HepG2 (cell line): Measurements from ENCODE around the gene NPB. TPM values are rescaled to one million over a fixed set of nuclear protein-coding genes. Genes with fewer than 3 reads are reported as not detected.

Experiments
- ADNP ChIP-seq: sonication (generic); formaldehyde crosslinking; IDR thresholded peaks from 2 replicates; pipeline ENCODE4 v1.4.0; 2020; ENCODE audit warnings: missing genetic modification reagents
- AFF4 ChIP-seq: sonication (generic); formaldehyde crosslinking; IDR thresholded peaks from 2 replicates; pipeline ENCODE4 v1.4.0; 2020; ENCODE audit warnings: missing genetic modification reagents
- ATF2 ChIP-seq: sonication (generic); formaldehyde crosslinking; IDR thresholded peaks from 2 replicates; pipeline ENCODE4 v1.4.0; 2020; ENCODE audit warnings: missing genetic modification reagents
- DMAP1 ChIP-seq: IDR thresholded peaks from 2 replicates; pipeline ENCODE4 v1.6.1; 2016
- KLF9 ChIP-seq: IDR thresholded peaks from 2 replicates; pipeline ENCODE4 v1.6.1; 2016; ENCODE audit warnings: low read depth
- MEIS2 ChIP-seq: sonication (generic); formaldehyde crosslinking; IDR thresholded peaks from 2 replicates; pipeline ENCODE4 v1.9.0; 2021; ENCODE audit warnings: mild to moderate bottlenecking, missing genetic modification reagents
- MTF2 ChIP-seq: sonication (generic); formaldehyde crosslinking; IDR thresholded peaks from 2 replicates; pipeline ENCODE4 v1.5.0; 2020; ENCODE audit warnings: missing genetic modification reagents, borderline replicate concordance
- NR1H2 ChIP-seq: sonication (generic); formaldehyde crosslinking; IDR thresholded peaks from 2 replicates; pipeline ENCODE4 v1.8.1; 2022; ENCODE audit warnings: low read depth, missing genetic modification reagents, borderline replicate concordance
- PATZ1 ChIP-seq: sonication (generic); formaldehyde crosslinking; IDR thresholded peaks from 2 replicates; pipeline ENCODE4 v1.4.0; 2020; ENCODE audit warnings: missing genetic modification reagents
- PBX3 ChIP-seq: sonication (generic); formaldehyde crosslinking; IDR thresholded peaks from 2 replicates; pipeline ENCODE4 v1.8.1; 2023; ENCODE audit warnings: missing genetic modification reagents, inconsistent platforms, borderline replicate concordance
- RBM39 ChIP-seq: fragments of 200-400 bp; formaldehyde crosslinking; IDR thresholded peaks from one replicate; pipeline ENCODE4 v1.6.1; 2018; ENCODE audit warnings: antibody characterized with exemption, mild to moderate bottlenecking, low read depth, low read length; ENCODE audit not compliant: poor library complexity, severe bottlenecking
- SRSF1 ChIP-seq: fragments of 200-400 bp; formaldehyde crosslinking; optimal IDR thresholded peaks from 2 replicates; pipeline ENCODE3; 2017; ENCODE audit warnings: mild to moderate bottlenecking, low read depth, low read length, moderate library complexity
- ZBTB25 ChIP-seq: IDR thresholded peaks from 2 replicates; pipeline ENCODE4 v1.6.1; 2018; ENCODE audit warnings: missing genetic modification reagents
- ZNF282 ChIP-seq: fragments of 450-650 bp; IDR thresholded peaks from 2 replicates; pipeline ENCODE4 v1.6.1; 2018; ENCODE audit not compliant: partially characterized antibody
- ZNF451 ChIP-seq: sonication (generic); formaldehyde crosslinking; IDR thresholded peaks from 2 replicates; pipeline ENCODE4 v1.5.0; 2020; ENCODE audit warnings: mild to moderate bottlenecking, missing genetic modification reagents
- ZNF687 ChIP-seq: sonication (generic); formaldehyde crosslinking; IDR thresholded peaks from 2 replicates; pipeline ENCODE4 v1.5.1; 2020; ENCODE audit warnings: mild to moderate bottlenecking, missing genetic modification reagents, moderate library complexity
- polyA plus RNA-seq, 8 experiments: library from polyadenylated mRNA; depleted of rRNA in 3 of 8; stranded (reverse) in 7 of 8; unstranded in 1 of 8; fragments of >200 nt; fragmentation: Illumina TruSeq in 4 of 8; extraction: Trizol in 4 of 8; gene quantifications; 2 replicates each; pipeline versions ENCODE4 v1.2.1 to v1.2.3, GENCODE V29; 2011 to 2016; ENCODE audit warnings: low read depth in 4 of 8, missing spikeins in 1 of 8, mixed read lengths in 1 of 8; ENCODE audit not compliant: insufficient read depth in 1 of 8
- total RNA-seq, 5 experiments: library from RNA; depleted of rRNA; stranded (reverse); fragments of >200 nt; fragmentation: Illumina TruSeq; extraction: Trizol; gene quantifications; 2 replicates each; pipeline ENCODE4 v1.2.3, GENCODE V29; 2016; ENCODE audit warnings: low read depth in 1 of 5

The NPB gene
- total and polyA plus RNA-seq, 2 of the 13 experiments (the other 11 are each of a cell fraction or from before 2014, with no cell fraction given), result 0.11 to 0.93 TPM

GRCh38 chr17:81903415-81903831, 1.4 kb downstream of the NPB start (continued):
- TF ChIP-seq RBM39, result peak; percentile 12
- no peak for TF ChIP-seq AFF4 (CRISPR knock-in tag)
- TF ChIP-seq ATF2 (CRISPR knock-in tag), result no peak
- no peak for TF ChIP-seq DMAP1 (CRISPR knock-in tag)
- no peak for TF ChIP-seq KLF9 (CRISPR knock-in tag)
- TF ChIP-seq NR1H2 (CRISPR knock-in tag), result 0 out of 2 replicates have a peak, but pooled peaks have one; percentile 1
- no peak for TF ChIP-seq ZNF282
- no peak; the same call in 1 of the 2 replicates for TF ChIP-seq ZNF687
- 0 out of 2 replicates have a peak, but pooled peaks have one; percentile 15 for TF ChIP-seq PATZ1 (CRISPR knock-in tag)
- TF ChIP-seq SRSF1, result peak; percentile 19
- no peak for TF ChIP-seq MEIS2 (CRISPR knock-in tag)
- no peak for TF ChIP-seq ADNP (CRISPR knock-in tag)
- no peak for TF ChIP-seq PBX3 (CRISPR knock-in tag)
- TF ChIP-seq ZBTB25 (CRISPR knock-in tag), result no peak
- no peak for TF ChIP-seq MTF2 (CRISPR knock-in tag)
- TF ChIP-seq ZNF451 (CRISPR knock-in tag), result 0 out of 2 replicates have a peak, but pooled peaks have one; percentile 16
